Endothelial cell of umbilical vein (primary cell): ENCODE results near the gene LPP.

Experiments
- GATA2 ChIP-seq: IDR thresholded peaks from 2 replicates; pipeline ENCODE4 v1.7.0; 2011; ENCODE audit warnings: low read depth, mild to moderate bottlenecking, moderate library complexity, mixed read lengths, low read length; ENCODE audit not compliant: insufficient read length, insufficient read depth
- JUN ChIP-seq: IDR thresholded peaks from 2 replicates; pipeline ENCODE4 v1.6.1; 2011; ENCODE audit warnings: borderline replicate concordance, low read depth; ENCODE audit not compliant: insufficient read length, insufficient read depth
- POLR2AphosphoS5 ChIP-seq: IDR thresholded peaks from 2 replicates; pipeline ENCODE4 v1.6.1; 2012; ENCODE audit warnings: low read depth, mild to moderate bottlenecking, control low read depth, low read length, moderate library complexity; ENCODE audit not compliant: insufficient read depth
- TF ChIP-seq, protein P1 (sequence below), 2 donors: IDR thresholded peaks; 1 replicate in 1 of 2; 2 replicates in 1 of 2; pipeline ENCODE4 v1.5.1; 2011; ENCODE audit warnings: low read length in 2 of 2, mild to moderate bottlenecking in 2 of 2, moderate library complexity in 2 of 2, control low read depth in 1 of 2, inconsistent platforms in 1 of 2, low read depth in 1 of 2; ENCODE audit not compliant: insufficient read depth in 1 of 2; ENCODE audit errors: extremely low read depth in 1 of 2

DNA sequence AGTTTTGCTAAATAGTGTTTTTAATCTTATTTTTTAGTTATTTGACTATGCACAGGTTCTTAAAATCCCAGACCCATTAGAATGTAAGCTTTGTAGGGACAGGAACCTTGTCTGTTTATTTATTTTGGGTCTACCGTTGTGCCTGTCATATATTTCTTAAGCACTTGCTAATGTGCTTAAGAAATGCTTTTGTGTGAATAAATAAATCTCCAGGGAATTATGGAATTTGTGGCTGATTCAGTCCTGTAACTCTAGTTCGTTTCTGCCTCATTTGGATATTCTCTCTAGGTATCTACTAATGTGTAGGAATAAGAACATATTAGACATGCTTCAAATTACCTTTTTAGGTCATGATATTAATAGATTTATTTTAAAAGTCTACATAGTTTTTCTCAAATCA is 161.6 kb downstream of the LPP start:
- TF ChIP-seq, protein P1, sequence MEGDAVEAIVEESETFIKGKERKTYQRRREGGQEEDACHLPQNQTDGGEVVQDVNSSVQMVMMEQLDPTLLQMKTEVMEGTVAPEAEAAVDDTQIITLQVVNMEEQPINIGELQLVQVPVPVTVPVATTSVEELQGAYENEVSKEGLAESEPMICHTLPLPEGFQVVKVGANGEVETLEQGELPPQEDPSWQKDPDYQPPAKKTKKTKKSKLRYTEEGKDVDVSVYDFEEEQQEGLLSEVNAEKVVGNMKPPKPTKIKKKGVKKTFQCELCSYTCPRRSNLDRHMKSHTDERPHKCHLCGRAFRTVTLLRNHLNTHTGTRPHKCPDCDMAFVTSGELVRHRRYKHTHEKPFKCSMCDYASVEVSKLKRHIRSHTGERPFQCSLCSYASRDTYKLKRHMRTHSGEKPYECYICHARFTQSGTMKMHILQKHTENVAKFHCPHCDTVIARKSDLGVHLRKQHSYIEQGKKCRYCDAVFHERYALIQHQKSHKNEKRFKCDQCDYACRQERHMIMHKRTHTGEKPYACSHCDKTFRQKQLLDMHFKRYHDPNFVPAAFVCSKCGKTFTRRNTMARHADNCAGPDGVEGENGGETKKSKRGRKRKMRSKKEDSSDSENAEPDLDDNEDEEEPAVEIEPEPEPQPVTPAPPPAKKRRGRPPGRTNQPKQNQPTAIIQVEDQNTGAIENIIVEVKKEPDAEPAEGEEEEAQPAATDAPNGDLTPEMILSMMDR (IDR thresholded peaks at IDR 0.05; ENCODE audit: extremely low read depth in 1 of 2, insufficient read depth in 1 of 2, low read depth in 1 of 2, low read length in 2 of 2) = no peak
- TF ChIP-seq JUN (no peak), GATA2 (no peak), POLR2AphosphoS5 (no peak)
